WTC11 (cell line): ENCODE results near the gene SH3GL1. TPM values are rescaled to one million over a fixed set of nuclear protein-coding genes. Genes with fewer than 3 reads are reported as not detected.

Source experiments
- CREM ChIP-seq: sonication (generic); formaldehyde crosslinking; IDR thresholded peaks from 2 replicates; pipeline ENCODE4 v1.8.1; 2022; ENCODE audit warnings: mild to moderate bottlenecking, missing genetic modification reagents, moderate library complexity
- FOXP1 ChIP-seq: sonication (generic); formaldehyde crosslinking; IDR thresholded peaks from 2 replicates; pipeline ENCODE4 v1.8.0; 2022; ENCODE audit warnings: missing genetic modification reagents, mild to moderate bottlenecking, moderate library complexity, borderline replicate concordance
- GRHL2 ChIP-seq: fragments of 250-450 bp; sonication (Bioruptor Pico); IDR thresholded peaks from 2 replicates; pipeline ENCODE4 v1.8.0; 2022; ENCODE audit warnings: mild to moderate bottlenecking, moderate library complexity; ENCODE audit not compliant: insufficient replicate concordance, severe bottlenecking
- IRF2 ChIP-seq: sonication (generic); formaldehyde crosslinking; IDR thresholded peaks from 2 replicates; pipeline ENCODE4 v1.8.0; 2022; ENCODE audit warnings: low read depth, missing genetic modification reagents, borderline replicate concordance
- NFATC4 ChIP-seq: fragments of 250-450 bp; sonication (Bioruptor Pico); IDR thresholded peaks from 2 replicates; pipeline ENCODE4 v1.9.0; 2021; ENCODE audit warnings: mild to moderate bottlenecking
- NFE2L1 ChIP-seq: sonication (generic); formaldehyde crosslinking; IDR thresholded peaks from 2 replicates; pipeline ENCODE4 v1.8.1; 2023; ENCODE audit warnings: missing genetic modification reagents
- NFYB ChIP-seq: sonication (generic); formaldehyde crosslinking; conservative IDR thresholded peaks from 2 replicates; pipeline ENCODE4 v1.8.0; 2022; ENCODE audit warnings: low read depth, missing genetic modification reagents
- SMAD4 ChIP-seq: sonication (generic); formaldehyde crosslinking; IDR thresholded peaks from 2 replicates; pipeline ENCODE4 v1.8.0; 2022; ENCODE audit warnings: mild to moderate bottlenecking, missing genetic modification reagents
- SOX15 ChIP-seq: fragments of 250-450 bp; sonication (Bioruptor Pico); IDR thresholded peaks from 2 replicates; pipeline ENCODE4 v1.9.0; 2021; ENCODE audit warnings: mild to moderate bottlenecking
- ZNF416 ChIP-seq: fragments of 250-450 bp; sonication (Bioruptor Pico); IDR thresholded peaks from 2 replicates; pipeline ENCODE4 v1.9.0; 2021; ENCODE audit warnings: mild to moderate bottlenecking, inconsistent platforms
- ZNF671 ChIP-seq: fragments of 250-450 bp; sonication (Bioruptor Pico); IDR thresholded peaks from 2 replicates; pipeline ENCODE4 v1.8.0; 2021; ENCODE audit warnings: mild to moderate bottlenecking
- total RNA-seq: library from RNA; stranded (reverse); gene quantifications from 3 replicates; pipeline ENCODE4 v1.2.3, GENCODE V29; 2021
- TF ChIP-seq, protein P1 (sequence below): sonication (generic); formaldehyde crosslinking; IDR thresholded peaks from 2 replicates; pipeline ENCODE4 v1.8.1; 2023; ENCODE audit warnings: mild to moderate bottlenecking, missing genetic modification reagents
- TF ChIP-seq, protein P2 (sequence below): sonication (generic); formaldehyde crosslinking; IDR thresholded peaks from 2 replicates; pipeline ENCODE4 v1.8.0; 2023; ENCODE audit warnings: missing genetic modification reagents
- TF ChIP-seq, protein P3 (sequence below): sonication (generic); formaldehyde crosslinking; IDR thresholded peaks from 2 replicates; pipeline ENCODE4 v1.8.1; 2023; ENCODE audit warnings: mild to moderate bottlenecking, missing genetic modification reagents, moderate library complexity
- TF ChIP-seq, protein P4 (sequence below): sonication (generic); formaldehyde crosslinking; IDR thresholded peaks from 2 replicates; pipeline ENCODE4 v1.8.0; 2022; ENCODE audit warnings: mild to moderate bottlenecking, missing genetic modification reagents
- TF ChIP-seq, protein P5 (sequence below): sonication (generic); formaldehyde crosslinking; IDR thresholded peaks from 2 replicates; pipeline ENCODE4 v1.8.1; 2023; ENCODE audit warnings: mild to moderate bottlenecking, missing genetic modification reagents, borderline replicate concordance
- TF ChIP-seq, protein P6 (sequence below): fragments of 200-600 bp; IDR thresholded peaks from 2 replicates; pipeline ENCODE4 v1.8.0; 2022; ENCODE audit warnings: antibody characterized with exemption
- TF ChIP-seq, protein P7 (sequence below): sonication (generic); formaldehyde crosslinking; conservative IDR thresholded peaks from 2 replicates; pipeline ENCODE4 v1.8.1; 2023; ENCODE audit warnings: mild to moderate bottlenecking, low read depth, missing genetic modification reagents, moderate library complexity

The SH3GL1 gene
- total RNA-seq, 1 experiment from 2014 or later, result 109 TPM

DNA sequence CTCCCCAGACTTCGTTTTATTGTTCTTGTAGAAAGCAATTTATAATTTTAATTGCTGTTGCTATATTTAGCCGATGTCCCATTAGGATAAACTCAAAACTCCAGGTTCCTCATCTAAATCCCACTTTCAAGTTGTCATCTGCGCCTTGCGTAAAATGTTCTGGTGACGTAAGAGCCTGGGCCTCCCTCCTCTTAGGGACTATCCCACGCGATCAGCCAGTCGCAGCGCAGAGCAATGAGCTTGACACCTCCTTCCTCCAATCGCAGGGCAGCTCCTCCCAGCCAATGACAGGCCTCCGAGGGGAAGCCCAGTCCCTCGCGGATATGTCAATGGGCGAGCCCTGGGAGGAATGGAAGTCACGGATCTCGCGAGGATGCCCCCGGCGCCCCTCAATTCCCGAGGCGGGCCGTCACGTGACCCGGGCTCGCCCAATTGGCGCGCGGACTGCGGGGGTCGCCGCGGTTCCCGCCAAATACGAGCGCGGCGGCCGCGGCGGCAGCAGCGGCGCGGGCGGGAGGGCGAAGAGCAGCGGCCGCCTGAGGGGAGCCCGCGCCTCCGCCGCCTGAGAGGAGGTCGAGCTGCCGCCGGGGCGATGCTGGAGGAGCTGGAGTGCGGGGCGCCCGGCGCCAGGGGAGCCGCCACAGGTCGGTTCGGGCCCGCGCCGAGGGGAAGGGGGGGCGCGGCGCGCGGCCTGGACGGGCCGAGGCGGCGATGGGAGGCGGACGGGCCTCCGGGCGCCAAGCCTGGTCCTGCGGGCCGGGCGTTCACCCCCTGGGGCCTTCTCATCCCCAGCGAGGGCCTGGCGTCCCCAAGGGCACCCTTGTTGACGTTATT, 2.0 kb upstream of the SH3GL1 start, which contains the start of gene CHAF1A (continued):
- TF ChIP-seq, protein P1, sequence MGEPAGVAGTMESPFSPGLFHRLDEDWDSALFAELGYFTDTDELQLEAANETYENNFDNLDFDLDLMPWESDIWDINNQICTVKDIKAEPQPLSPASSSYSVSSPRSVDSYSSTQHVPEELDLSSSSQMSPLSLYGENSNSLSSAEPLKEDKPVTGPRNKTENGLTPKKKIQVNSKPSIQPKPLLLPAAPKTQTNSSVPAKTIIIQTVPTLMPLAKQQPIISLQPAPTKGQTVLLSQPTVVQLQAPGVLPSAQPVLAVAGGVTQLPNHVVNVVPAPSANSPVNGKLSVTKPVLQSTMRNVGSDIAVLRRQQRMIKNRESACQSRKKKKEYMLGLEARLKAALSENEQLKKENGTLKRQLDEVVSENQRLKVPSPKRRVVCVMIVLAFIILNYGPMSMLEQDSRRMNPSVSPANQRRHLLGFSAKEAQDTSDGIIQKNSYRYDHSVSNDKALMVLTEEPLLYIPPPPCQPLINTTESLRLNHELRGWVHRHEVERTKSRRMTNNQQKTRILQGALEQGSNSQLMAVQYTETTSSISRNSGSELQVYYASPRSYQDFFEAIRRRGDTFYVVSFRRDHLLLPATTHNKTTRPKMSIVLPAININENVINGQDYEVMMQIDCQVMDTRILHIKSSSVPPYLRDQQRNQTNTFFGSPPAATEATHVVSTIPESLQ (CRISPR knock-in tag), result no peak
- TF ChIP-seq, protein P2, sequence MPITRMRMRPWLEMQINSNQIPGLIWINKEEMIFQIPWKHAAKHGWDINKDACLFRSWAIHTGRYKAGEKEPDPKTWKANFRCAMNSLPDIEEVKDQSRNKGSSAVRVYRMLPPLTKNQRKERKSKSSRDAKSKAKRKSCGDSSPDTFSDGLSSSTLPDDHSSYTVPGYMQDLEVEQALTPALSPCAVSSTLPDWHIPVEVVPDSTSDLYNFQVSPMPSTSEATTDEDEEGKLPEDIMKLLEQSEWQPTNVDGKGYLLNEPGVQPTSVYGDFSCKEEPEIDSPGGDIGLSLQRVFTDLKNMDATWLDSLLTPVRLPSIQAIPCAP (CRISPR knock-in tag), result no peak
- TF ChIP-seq IRF2 (no peak), NFYB (CRISPR knock-in tag) (peak; percentile 97), NFATC4 (CRISPR knock-in tag) (no peak), CREM (CRISPR knock-in tag) (peak; percentile 59; the same call in 1 of the 2 replicates), SMAD4 (no peak), SOX15 (CRISPR knock-in tag) (no peak), ZNF416 (CRISPR knock-in tag) (no peak), ZNF671 (no peak), GRHL2 (CRISPR knock-in tag) (no peak), NFE2L1 (no peak), FOXP1 (CRISPR knock-in tag) (0 out of 2 replicates have a peak, but pooled peaks have one; percentile 57)
- TF ChIP-seq, protein P3, sequence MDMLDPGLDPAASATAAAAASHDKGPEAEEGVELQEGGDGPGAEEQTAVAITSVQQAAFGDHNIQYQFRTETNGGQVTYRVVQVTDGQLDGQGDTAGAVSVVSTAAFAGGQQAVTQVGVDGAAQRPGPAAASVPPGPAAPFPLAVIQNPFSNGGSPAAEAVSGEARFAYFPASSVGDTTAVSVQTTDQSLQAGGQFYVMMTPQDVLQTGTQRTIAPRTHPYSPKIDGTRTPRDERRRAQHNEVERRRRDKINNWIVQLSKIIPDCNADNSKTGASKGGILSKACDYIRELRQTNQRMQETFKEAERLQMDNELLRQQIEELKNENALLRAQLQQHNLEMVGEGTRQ (CRISPR knock-in tag), result peak; percentile 100
- TF ChIP-seq, protein P4, sequence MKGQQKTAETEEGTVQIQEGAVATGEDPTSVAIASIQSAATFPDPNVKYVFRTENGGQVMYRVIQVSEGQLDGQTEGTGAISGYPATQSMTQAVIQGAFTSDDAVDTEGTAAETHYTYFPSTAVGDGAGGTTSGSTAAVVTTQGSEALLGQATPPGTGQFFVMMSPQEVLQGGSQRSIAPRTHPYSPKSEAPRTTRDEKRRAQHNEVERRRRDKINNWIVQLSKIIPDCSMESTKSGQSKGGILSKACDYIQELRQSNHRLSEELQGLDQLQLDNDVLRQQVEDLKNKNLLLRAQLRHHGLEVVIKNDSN, result peak; percentile 97
- TF ChIP-seq, protein P5, sequence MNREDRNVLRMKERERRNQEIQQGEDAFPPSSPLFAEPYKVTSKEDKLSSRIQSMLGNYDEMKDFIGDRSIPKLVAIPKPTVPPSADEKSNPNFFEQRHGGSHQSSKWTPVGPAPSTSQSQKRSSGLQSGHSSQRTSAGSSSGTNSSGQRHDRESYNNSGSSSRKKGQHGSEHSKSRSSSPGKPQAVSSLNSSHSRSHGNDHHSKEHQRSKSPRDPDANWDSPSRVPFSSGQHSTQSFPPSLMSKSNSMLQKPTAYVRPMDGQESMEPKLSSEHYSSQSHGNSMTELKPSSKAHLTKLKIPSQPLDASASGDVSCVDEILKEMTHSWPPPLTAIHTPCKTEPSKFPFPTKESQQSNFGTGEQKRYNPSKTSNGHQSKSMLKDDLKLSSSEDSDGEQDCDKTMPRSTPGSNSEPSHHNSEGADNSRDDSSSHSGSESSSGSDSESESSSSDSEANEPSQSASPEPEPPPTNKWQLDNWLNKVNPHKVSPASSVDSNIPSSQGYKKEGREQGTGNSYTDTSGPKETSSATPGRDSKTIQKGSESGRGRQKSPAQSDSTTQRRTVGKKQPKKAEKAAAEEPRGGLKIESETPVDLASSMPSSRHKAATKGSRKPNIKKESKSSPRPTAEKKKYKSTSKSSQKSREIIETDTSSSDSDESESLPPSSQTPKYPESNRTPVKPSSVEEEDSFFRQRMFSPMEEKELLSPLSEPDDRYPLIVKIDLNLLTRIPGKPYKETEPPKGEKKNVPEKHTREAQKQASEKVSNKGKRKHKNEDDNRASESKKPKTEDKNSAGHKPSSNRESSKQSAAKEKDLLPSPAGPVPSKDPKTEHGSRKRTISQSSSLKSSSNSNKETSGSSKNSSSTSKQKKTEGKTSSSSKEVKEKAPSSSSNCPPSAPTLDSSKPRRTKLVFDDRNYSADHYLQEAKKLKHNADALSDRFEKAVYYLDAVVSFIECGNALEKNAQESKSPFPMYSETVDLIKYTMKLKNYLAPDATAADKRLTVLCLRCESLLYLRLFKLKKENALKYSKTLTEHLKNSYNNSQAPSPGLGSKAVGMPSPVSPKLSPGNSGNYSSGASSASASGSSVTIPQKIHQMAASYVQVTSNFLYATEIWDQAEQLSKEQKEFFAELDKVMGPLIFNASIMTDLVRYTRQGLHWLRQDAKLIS (CRISPR knock-in tag), result no peak
- TF ChIP-seq, protein P6, sequence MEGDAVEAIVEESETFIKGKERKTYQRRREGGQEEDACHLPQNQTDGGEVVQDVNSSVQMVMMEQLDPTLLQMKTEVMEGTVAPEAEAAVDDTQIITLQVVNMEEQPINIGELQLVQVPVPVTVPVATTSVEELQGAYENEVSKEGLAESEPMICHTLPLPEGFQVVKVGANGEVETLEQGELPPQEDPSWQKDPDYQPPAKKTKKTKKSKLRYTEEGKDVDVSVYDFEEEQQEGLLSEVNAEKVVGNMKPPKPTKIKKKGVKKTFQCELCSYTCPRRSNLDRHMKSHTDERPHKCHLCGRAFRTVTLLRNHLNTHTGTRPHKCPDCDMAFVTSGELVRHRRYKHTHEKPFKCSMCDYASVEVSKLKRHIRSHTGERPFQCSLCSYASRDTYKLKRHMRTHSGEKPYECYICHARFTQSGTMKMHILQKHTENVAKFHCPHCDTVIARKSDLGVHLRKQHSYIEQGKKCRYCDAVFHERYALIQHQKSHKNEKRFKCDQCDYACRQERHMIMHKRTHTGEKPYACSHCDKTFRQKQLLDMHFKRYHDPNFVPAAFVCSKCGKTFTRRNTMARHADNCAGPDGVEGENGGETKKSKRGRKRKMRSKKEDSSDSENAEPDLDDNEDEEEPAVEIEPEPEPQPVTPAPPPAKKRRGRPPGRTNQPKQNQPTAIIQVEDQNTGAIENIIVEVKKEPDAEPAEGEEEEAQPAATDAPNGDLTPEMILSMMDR, result no peak
- TF ChIP-seq, protein P7, sequence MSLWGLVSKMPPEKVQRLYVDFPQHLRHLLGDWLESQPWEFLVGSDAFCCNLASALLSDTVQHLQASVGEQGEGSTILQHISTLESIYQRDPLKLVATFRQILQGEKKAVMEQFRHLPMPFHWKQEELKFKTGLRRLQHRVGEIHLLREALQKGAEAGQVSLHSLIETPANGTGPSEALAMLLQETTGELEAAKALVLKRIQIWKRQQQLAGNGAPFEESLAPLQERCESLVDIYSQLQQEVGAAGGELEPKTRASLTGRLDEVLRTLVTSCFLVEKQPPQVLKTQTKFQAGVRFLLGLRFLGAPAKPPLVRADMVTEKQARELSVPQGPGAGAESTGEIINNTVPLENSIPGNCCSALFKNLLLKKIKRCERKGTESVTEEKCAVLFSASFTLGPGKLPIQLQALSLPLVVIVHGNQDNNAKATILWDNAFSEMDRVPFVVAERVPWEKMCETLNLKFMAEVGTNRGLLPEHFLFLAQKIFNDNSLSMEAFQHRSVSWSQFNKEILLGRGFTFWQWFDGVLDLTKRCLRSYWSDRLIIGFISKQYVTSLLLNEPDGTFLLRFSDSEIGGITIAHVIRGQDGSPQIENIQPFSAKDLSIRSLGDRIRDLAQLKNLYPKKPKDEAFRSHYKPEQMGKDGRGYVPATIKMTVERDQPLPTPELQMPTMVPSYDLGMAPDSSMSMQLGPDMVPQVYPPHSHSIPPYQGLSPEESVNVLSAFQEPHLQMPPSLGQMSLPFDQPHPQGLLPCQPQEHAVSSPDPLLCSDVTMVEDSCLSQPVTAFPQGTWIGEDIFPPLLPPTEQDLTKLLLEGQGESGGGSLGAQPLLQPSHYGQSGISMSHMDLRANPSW, result no peak
